ENCODE results near the gene SMARCC2. TPM values are rescaled to one million over a fixed set of nuclear protein-coding genes. Genes with fewer than 3 reads are reported as not detected.

The SMARCC2 gene
- total and polyA plus RNA-seq, 2 of the 13 experiments (the other 11 are each of a cell fraction or from before 2014, with no cell fraction given) = 21.3 to 24.1 TPM

DNA sequence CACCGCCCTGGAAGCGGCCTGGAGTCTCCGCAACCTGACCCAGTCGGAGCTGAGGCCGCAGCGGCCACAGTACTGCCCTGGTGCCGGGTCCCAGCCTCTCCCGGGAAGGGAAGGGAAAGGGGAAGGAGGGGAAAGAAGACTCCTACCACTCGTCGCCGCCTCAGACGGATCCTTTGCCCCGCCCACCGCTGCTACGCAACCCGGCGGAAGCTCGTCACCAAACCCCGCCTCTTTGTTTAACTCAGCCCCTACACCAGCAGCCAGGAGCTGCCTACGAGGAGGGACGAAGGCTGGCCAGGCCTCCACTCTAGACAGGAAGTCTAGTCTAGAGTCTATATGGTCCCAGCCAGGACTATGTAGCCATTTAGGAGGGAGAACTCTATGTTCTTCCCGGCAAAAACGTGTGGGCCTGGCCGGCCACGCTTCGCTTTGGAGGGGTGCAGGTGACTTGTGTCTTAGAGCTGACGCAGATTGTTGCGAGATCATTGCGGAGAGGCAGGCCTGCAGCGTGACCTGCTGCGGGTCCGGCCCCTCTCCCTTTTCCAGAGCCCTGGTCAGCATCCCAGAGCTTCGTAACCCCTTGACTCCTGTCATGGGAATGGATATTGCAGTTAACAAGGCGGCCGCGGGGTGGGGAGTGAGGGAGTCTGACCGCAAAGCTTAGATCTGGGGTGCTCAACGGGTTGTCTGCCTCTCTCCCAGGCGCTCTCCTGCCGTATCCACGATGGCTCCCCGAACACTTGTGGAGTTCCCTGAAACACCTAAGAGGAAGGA is 32.7 kb upstream of the SMARCC2 start, which contains the start of gene RNF41 (continued):
- TF ChIP-seq, protein P1, sequence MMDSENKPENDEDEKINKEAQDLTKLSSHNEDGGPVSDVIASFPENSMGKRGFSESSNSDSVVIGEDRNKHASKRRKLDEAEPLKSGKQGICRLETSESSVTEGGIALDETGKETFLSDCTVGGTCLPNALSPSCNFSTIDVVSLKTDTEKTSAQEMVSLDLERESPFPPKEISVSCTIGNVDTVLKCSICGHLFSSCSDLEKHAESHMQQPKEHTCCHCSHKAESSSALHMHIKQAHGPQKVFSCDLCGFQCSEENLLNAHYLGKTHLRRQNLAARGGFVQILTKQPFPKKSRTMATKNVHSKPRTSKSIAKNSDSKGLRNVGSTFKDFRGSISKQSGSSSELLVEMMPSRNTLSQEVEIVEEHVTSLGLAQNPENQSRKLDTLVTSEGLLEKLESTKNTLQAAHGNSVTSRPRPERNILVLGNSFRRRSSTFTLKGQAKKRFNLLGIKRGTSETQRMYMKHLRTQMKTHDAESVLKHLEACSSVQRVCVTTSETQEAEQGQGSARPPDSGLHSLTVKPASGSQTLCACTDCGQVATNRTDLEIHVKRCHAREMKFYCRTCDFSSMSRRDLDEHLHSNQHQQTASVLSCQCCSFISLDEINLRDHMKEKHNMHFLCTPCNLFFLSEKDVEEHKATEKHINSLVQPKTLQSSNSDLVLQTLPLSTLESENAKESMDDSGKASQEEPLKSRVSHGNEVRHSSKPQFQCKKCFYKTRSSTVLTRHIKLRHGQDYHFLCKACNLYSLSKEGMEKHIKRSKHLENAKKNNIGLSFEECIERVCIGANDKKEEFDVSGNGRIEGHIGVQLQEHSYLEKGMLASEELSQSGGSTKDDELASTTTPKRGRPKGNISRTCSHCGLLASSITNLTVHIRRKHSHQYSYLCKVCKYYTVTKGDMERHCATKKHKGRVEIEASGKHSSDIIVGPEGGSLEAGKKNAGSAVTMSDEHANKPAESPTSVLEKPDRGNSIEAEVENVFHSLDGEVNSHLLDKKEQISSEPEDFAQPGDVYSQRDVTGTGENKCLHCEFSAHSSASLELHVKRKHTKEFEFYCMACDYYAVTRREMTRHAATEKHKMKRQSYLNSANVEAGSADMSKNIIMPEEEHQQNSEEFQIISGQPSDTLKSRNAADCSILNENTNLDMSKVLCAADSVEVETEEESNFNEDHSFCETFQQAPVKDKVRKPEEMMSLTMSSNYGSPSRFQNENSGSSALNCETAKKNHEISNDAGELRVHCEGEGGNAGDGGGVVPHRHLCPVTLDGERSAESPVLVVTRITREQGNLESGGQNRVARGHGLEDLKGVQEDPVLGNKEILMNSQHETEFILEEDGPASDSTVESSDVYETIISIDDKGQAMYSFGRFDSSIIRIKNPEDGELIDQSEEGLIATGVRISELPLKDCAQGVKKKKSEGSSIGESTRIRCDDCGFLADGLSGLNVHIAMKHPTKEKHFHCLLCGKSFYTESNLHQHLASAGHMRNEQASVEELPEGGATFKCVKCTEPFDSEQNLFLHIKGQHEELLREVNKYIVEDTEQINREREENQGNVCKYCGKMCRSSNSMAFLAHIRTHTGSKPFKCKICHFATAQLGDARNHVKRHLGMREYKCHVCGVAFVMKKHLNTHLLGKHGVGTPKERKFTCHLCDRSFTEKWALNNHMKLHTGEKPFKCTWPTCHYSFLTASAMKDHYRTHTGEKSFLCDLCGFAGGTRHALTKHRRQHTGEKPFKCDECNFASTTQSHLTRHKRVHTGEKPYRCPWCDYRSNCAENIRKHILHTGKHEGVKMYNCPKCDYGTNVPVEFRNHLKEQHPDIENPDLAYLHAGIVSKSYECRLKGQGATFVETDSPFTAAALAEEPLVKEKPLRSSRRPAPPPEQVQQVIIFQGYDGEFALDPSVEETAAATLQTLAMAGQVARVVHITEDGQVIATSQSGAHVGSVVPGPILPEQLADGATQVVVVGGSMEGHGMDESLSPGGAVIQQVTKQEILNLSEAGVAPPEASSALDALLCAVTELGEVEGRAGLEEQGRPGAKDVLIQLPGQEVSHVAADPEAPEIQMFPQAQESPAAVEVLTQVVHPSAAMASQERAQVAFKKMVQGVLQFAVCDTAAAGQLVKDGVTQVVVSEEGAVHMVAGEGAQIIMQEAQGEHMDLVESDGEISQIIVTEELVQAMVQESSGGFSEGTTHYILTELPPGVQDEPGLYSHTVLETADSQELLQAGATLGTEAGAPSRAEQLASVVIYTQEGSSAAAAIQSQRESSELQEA (CRISPR knock-in tag; IDR thresholded peaks at IDR 0.05; ENCODE audit: not compliant biosample characterization) = peak; percentile 67
- TF ChIP-seq, protein P2, sequence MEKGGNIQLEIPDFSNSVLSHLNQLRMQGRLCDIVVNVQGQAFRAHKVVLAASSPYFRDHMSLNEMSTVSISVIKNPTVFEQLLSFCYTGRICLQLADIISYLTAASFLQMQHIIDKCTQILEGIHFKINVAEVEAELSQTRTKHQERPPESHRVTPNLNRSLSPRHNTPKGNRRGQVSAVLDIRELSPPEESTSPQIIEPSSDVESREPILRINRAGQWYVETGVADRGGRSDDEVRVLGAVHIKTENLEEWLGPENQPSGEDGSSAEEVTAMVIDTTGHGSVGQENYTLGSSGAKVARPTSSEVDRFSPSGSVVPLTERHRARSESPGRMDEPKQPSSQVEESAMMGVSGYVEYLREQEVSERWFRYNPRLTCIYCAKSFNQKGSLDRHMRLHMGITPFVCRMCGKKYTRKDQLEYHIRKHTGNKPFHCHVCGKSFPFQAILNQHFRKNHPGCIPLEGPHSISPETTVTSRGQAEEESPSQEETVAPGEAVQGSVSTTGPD (CRISPR knock-in tag; IDR thresholded peaks at IDR 0.05) = no peak
- TF ChIP-seq, protein P3, sequence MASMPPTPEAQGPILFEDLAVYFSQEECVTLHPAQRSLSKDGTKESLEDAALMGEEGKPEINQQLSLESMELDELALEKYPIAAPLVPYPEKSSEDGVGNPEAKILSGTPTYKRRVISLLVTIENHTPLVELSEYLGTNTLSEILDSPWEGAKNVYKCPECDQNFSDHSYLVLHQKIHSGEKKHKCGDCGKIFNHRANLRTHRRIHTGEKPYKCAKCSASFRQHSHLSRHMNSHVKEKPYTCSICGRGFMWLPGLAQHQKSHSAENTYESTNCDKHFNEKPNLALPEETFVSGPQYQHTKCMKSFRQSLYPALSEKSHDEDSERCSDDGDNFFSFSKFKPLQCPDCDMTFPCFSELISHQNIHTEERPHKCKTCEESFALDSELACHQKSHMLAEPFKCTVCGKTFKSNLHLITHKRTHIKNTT (CRISPR knock-in tag; IDR thresholded peaks at IDR 0.05) = no peak
- peak; percentile 91 for TF ChIP-seq CREM (IDR thresholded peaks at IDR 0.05)
- no peak for TF ChIP-seq CREM (CRISPR knock-in tag; IDR thresholded peaks at IDR 0.05)
- TF ChIP-seq POGZ (CRISPR knock-in tag; IDR thresholded peaks at IDR 0.05) = 0 out of 2 replicates have a peak, but pooled peaks have one; percentile 48
- TF ChIP-seq SALL2 (CRISPR knock-in tag; IDR thresholded peaks at IDR 0.05) = no peak; the same call in 1 of the 2 replicates
- TF ChIP-seq ZNF24 (IDR thresholded peaks at IDR 0.05) = no peak
- TF ChIP-seq, protein P4, sequence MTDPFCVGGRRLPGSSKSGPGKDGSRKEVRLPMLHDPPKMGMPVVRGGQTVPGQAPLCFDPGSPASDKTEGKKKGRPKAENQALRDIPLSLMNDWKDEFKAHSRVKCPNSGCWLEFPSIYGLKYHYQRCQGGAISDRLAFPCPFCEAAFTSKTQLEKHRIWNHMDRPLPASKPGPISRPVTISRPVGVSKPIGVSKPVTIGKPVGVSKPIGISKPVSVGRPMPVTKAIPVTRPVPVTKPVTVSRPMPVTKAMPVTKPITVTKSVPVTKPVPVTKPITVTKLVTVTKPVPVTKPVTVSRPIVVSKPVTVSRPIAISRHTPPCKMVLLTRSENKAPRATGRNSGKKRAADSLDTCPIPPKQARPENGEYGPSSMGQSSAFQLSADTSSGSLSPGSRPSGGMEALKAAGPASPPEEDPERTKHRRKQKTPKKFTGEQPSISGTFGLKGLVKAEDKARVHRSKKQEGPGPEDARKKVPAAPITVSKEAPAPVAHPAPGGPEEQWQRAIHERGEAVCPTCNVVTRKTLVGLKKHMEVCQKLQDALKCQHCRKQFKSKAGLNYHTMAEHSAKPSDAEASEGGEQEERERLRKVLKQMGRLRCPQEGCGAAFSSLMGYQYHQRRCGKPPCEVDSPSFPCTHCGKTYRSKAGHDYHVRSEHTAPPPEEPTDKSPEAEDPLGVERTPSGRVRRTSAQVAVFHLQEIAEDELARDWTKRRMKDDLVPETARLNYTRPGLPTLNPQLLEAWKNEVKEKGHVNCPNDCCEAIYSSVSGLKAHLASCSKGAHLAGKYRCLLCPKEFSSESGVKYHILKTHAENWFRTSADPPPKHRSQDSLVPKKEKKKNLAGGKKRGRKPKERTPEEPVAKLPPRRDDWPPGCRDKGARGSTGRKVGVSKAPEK (CRISPR knock-in tag; IDR thresholded peaks at IDR 0.05; ENCODE audit: borderline replicate concordance) = no peak
- no peak; the same call in 1 of the 2 replicates for TF ChIP-seq ZNF713 (CRISPR knock-in tag; IDR thresholded peaks at IDR 0.05)
- no peak for TF ChIP-seq CHD2 (IDR thresholded peaks at IDR 0.05; ENCODE audit: low read depth, low read length)
- TF ChIP-seq TEAD3 (CRISPR knock-in tag; optimal IDR thresholded peaks at IDR 0.05; ENCODE audit: borderline replicate concordance) = peak; percentile 63
- TF ChIP-seq, protein P5, sequence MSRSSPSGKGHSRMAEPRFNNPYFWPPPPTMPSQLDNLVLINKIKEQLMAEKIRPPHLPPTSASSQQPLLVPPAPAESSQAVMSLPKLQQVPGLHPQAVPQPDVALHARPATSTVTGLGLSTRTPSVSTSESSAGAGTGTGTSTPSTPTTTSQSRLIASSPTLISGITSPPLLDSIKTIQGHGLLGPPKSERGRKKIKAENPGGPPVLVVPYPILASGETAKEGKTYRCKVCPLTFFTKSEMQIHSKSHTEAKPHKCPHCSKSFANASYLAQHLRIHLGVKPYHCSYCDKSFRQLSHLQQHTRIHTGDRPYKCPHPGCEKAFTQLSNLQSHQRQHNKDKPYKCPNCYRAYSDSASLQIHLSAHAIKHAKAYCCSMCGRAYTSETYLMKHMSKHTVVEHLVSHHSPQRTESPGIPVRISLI (CRISPR knock-in tag; IDR thresholded peaks at IDR 0.05; ENCODE audit: borderline replicate concordance) = peak; percentile 31; the same call in 1 of the 2 replicates
- 0 out of 2 replicates have a peak, but pooled peaks have one; percentile 67 for TF ChIP-seq NCOA1 (CRISPR knock-in tag; IDR thresholded peaks at IDR 0.05)
